ENCODE data around the gene MRPL14. TPM values are rescaled to one million over a fixed set of nuclear protein-coding genes. Genes with fewer than 3 reads are reported as not detected.

The MRPL14 gene
- total and polyA plus RNA-seq, 10 of the 15 experiments (the other 5 are each of a cell fraction or from before 2014, with no cell fraction given), result 80.5 to 294 (median 122) TPM

DNA sequence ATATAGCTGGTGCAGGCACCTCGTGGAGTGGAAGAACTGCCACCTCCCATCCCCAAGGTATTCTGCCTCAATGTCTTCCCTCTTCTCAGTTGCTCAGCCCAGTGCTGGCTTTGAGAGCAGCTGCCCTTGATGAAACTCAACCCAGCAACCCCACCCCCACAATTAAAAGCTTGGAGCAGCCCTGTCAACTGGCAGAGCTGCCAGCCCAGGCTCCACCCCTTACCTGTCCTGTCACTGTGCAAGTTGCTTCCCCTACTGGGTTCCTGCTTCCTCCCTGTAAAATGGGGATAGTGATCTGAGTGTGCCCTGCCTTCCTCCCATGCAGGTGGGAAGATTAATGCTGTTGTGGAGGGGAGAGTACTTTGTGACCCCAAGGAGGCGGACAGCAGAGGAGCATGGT lies 4.6 kb upstream of the MRPL14 start (continued):
- TF ChIP-seq, protein P1, sequence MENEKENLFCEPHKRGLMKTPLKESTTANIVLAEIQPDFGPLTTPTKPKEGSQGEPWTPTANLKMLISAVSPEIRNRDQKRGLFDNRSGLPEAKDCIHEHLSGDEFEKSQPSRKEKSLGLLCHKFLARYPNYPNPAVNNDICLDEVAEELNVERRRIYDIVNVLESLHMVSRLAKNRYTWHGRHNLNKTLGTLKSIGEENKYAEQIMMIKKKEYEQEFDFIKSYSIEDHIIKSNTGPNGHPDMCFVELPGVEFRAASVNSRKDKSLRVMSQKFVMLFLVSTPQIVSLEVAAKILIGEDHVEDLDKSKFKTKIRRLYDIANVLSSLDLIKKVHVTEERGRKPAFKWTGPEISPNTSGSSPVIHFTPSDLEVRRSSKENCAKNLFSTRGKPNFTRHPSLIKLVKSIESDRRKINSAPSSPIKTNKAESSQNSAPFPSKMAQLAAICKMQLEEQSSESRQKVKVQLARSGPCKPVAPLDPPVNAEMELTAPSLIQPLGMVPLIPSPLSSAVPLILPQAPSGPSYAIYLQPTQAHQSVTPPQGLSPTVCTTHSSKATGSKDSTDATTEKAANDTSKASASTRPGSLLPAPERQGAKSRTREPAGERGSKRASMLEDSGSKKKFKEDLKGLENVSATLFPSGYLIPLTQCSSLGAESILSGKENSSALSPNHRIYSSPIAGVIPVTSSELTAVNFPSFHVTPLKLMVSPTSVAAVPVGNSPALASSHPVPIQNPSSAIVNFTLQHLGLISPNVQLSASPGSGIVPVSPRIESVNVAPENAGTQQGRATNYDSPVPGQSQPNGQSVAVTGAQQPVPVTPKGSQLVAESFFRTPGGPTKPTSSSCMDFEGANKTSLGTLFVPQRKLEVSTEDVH (IDR thresholded peaks at IDR 0.05; ENCODE audit: low read depth, partially characterized antibody), result no peak
- TF ChIP-seq MYB (IDR thresholded peaks at IDR 0.05; ENCODE audit: borderline replicate concordance, low read depth, low read length), result no peak
- no peak for TF ChIP-seq KLF5 (IDR thresholded peaks at IDR 0.05; ENCODE audit: partially characterized antibody)

DNA sequence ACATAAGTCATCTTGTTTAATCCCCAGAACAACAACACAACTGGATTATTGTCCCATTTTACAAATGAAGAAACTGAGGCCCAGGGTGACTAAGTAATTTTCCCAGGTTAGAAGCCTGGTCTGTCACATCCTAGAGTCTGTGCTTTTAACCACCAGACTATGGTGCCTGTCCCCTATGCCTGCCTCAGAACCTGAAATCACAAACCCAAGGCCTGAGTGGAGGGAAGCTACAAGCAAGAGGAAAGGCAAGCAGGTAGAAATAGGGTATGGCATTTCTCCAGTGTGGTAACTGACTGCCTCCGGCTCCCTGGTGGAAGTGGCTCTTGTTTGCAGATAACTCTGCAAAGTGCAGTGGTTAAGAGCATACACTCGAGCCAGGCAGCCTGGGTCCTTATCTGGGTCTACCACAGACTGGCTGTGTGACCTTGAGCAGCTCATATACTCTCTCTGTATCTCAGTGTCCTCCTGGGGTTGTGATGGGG lies 2.6 kb upstream of the MRPL14 start:
- Histone ChIP-seq H3K4me2 (ENCODE audit: control insufficient read depth, insufficient read depth) (no peak overlapping the region), H4K20me1 (ENCODE audit: control insufficient read depth, insufficient read depth) (peaks cover 3% of the 10 kb centered on the region; the same call in 1 of the 2 replicates), H3K4me1 (ENCODE audit: control insufficient read depth, insufficient read depth, low read length) (peaks cover 15% of the 10 kb centered on the region), H3K27me3 (replicated peaks in 1 of 2; ENCODE audit: control insufficient read depth in 2 of 2, insufficient read depth in 2 of 2, low read length in 1 of 2) (no peaks in the 10 kb centered on the region), H2AFZ (ENCODE audit: control insufficient read depth, low read depth, low read length) (no peak overlapping the region), H3K9me3 (replicated peaks; ENCODE audit: control insufficient read depth, insufficient read depth, low read length) (no peaks in the 10 kb centered on the region), H3K4me3 (no peak overlapping the region), H3K36me3 (ENCODE audit: control insufficient read depth in 2 of 2, insufficient read depth in 2 of 2, low read length in 1 of 2) (peaks cover 0 to 6% of the 10 kb centered on the region in 2 experiments; a peak in 1 of 4 replicates), H3K9ac (ENCODE audit: control insufficient read depth, insufficient read depth, low read length) (no peak overlapping the region), H3K27ac (ENCODE audit: control insufficient read depth, insufficient read depth) (no peak overlapping the region), H3K79me2 (ENCODE audit: control insufficient read depth, insufficient read depth, low read length) (peaks cover 37% of the 10 kb centered on the region)
- ATAC-seq (no peak), DNase-seq (ENCODE audit: low read depth, low spot score) (no peak), FAIRE-seq (no peak)
- CTCF ChIA-PET, result interaction anchor here (1.0 to 2.2 kb wide), 4 partner anchors 12 to 47 kb away, joined by 3 to 7 read pairs (median 4); no protein-coding TSS in a partner anchor
- WGBS (ENCODE audit: insufficient coverage, insufficient replicate concordance, low lambda C conversion rate, missing lambda C conversion rate), result 55% methylated on average over 2 of the region's 2 CpGs
- RAD21 ChIA-PET (ENCODE audit: unreplicated experiment), result interaction anchor here (0.6 to 0.7 kb wide), 2 partner anchors 62 to 265 kb away, joined by 3 read pairs; no protein-coding TSS in a partner anchor
- intact Hi-C loops (cut with micrococcal nuclease; ENCODE audit: unreplicated experiment) (no loop called here), in situ Hi-C loops (cut with MboI) (no loop called here)
- BruUV-seq (replicated peaks), result no TSS peak
- TF ChIP-seq MTA3 (IDR thresholded peaks at IDR 0.05; ENCODE audit: borderline replicate concordance, low read length), result no peak
- TF ChIP-seq, protein P2, sequence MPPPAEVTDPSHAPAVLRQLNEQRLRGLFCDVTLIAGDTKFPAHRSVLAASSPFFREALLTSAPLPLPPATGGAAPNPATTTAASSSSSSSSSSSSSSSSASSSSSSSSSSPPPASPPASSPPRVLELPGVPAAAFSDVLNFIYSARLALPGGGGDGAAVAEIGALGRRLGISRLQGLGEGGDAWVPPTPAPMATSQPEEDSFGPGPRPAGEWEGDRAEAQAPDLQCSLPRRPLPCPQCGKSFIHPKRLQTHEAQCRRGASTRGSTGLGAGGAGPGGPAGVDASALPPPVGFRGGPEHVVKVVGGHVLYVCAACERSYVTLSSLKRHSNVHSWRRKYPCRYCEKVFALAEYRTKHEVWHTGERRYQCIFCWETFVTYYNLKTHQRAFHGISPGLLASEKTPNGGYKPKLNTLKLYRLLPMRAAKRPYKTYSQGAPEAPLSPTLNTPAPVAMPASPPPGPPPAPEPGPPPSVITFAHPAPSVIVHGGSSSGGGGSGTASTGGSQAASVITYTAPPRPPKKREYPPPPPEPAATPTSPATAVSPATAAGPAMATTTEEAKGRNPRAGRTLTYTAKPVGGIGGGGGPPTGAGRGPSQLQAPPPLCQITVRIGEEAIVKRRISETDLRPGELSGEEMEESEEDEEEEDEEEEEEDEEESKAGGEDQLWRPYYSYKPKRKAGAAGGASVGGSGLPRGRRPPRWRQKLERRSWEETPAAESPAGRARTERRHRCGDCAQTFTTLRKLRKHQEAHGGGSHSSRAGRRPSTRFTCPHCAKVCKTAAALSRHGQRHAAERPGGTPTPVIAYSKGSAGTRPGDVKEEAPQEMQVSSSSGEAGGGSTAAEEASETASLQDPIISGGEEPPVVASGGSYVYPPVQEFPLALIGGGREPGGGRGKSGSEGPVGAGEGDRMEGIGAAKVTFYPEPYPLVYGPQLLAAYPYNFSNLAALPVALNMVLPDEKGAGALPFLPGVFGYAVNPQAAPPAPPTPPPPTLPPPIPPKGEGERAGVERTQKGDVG (CRISPR knock-in tag; IDR thresholded peaks at IDR 0.05), result no peak
- no peak for TF ChIP-seq BMI1 (IDR thresholded peaks at IDR 0.05; ENCODE audit: borderline replicate concordance)
- TF ChIP-seq ZSCAN29 (IDR thresholded peaks at IDR 0.05), result no peak
- no peak for TF ChIP-seq ETV6 (conservative IDR thresholded peaks at IDR 0.05 in 1 of 2, IDR thresholded peaks at IDR 0.05 in 1 of 2; ENCODE audit: borderline replicate concordance in 1 of 2, low read depth in 1 of 2)
- TF ChIP-seq STAT3 (IDR thresholded peaks at IDR 0.05; ENCODE audit: low read depth, low read length), result no peak
- TF ChIP-seq CEBPB (IDR thresholded peaks at IDR 0.05; ENCODE audit: borderline replicate concordance in 1 of 2, low read depth in 2 of 2, low read length in 2 of 2), result no peak
- TF ChIP-seq IRF4 (IDR thresholded peaks at IDR 0.05; ENCODE audit: low read depth, low read length), result no peak
- TF ChIP-seq GATAD2B (conservative IDR thresholded peaks at IDR 0.05; ENCODE audit: low read depth), result no peak
- SMC1A ChIA-PET (ENCODE audit: uncharacterized antibody, unreplicated experiment), result interaction anchor here (0.6 to 2.4 kb wide), 4 partner anchors 11 to 361 kb away, joined by 3 to 6 read pairs (median 3); no protein-coding TSS in a partner anchor
- POLR2A ChIA-PET, result interaction anchor here (0.7 to 0.8 kb wide), 2 partner anchors 61 to 87 kb away, joined by 3 read pairs; no protein-coding TSS in a partner anchor

All from GM12878 (cell line).